ENCODE results near the gene EXOC3. TPM values are rescaled to one million over a fixed set of nuclear protein-coding genes. Genes with fewer than 3 reads are reported as not detected.
"Not testable (repeated sequence)": the region's sequence is repeated elsewhere in the genome, so short reads cannot be mapped to it uniquely, and the experiment has no call there.

Gene EXOC3
- total RNA-seq (2014; rRNA removed; shearing (Covaris generic); ENCODE audit: low replicate concordance) = 24.4 and 39.8 TPM in 2 replicates

DNA sequence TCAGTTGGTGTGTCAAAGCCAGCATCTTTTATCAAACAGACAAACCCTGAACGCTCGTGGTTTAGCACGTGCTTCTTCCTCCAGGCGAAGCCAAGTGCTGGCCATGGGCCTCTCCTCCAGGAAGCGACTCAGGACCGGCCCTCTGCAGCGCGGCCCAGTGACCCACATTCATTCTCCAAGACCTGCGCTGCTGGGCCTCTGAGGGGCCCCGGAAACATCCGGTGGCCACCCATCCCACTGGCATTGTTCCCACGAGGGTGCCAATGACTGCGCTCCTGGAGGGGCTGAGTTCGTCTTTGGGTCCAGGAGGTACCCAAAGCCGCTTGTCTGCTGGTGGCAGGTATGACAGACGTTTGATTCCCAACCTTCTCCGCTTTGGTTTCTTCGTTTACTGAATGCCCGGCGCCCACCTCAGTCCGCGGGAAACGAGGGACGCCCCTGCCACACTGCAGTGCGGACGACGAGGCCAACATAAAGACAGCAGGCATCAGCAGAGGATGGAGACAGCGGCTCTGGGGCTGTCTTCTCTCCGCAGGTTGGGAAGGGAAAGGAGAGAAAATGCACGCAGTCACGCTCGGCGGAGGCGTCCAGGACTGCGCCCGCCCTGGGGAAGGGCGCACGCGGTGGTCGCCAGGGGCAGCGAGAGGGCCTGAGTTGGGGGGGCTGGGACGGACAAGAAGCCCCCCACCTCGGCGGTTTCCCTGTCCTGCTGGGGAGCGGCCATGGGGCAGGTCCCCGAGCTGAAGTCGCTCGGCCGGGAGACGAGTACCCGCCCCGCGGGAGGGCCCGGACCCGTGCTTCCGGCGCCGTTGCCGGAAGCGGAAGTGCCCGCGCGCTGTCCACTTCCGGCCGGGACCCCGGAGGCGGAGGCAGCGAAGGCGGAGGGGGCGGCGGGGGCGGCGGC, at the start of gene EXOC3:
Gene EXOC3 (plus strand): TSS at position 842 of the 904 bp plus-strand sequence. CDS start 3,030 bp downstream, outside the sequence.
- no peaks in the 10 kb centered on the region for H3K9me2 ChIP-seq (replicated peaks; ENCODE audit: insufficient read depth, low read length)
- H3K9ac ChIP-seq (ENCODE audit: low read length) = peak within 1 kb of the TSS; percentile 94
- H3K36me3 ChIP-seq (ENCODE audit: insufficient read depth, low read length) = peaks cover 7% of the 10 kb centered on the region
- no peak within 1 kb of the TSS for H2AFZ ChIP-seq (ENCODE audit: low read length)
- H4K20me1 ChIP-seq (ENCODE audit: insufficient read depth, low read depth, low read length) = peaks cover 9% of the 10 kb centered on the region; the same call in 1 of the 2 replicates
- peak; percentile 94 for DNase-seq
- peak within 1 kb of the TSS; percentile 97 for H3K4me2 ChIP-seq (ENCODE audit: low read depth, low read length, poor library complexity, severe bottlenecking)
- H3K4me1 ChIP-seq (ENCODE audit: low read length) = peaks cover 39% of the 10 kb centered on the region
- H3K27me3 ChIP-seq (ENCODE audit: low read length) = no peaks in the 10 kb centered on the region
- H3K4me3 ChIP-seq (ENCODE audit: low read length) = peak within 1 kb of the TSS; percentile 99
- 0 out of 2 replicates have a peak within 1 kb of the TSS, but pooled peaks have one; percentile 28 for H3K27ac ChIP-seq (ENCODE audit: low read length)
- no peaks in the 10 kb centered on the region for H3K9me3 ChIP-seq (ENCODE audit: low read length)
- peaks cover 32% of the 10 kb centered on the region for H3K79me2 ChIP-seq (ENCODE audit: low read length)

DNA sequence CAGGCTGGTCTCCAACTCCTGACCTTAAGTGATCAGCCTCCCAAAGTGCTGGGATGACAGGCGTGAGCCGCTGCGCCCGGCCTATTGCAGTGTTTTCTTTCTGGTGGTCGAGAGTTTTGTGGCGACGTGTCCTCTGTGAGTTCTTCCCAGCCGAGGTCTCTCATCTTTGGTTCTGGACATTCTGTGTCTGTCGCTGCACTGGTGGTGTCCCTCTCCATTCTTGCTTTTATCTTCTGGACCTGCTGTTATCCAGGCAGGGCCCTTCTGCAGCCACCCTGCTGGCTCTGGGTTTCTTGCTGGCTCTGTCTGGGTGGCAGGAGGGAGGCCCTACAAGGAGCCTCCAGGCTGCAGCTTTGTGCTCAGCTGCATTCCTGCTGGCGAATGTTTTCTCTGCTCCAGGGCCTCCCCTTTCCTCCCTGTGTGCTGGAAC, 49.1 kb upstream of the EXOC3 start:
- Histone ChIP-seq H3K27me3 (ENCODE audit: low read length) (no peaks in the 10 kb centered on the region), H4K20me1 (ENCODE audit: insufficient read depth, low read depth, low read length) (0 out of 2 replicates have a peak, but pooled peaks cover under 1% of the 10 kb centered on the region), H3K79me2 (ENCODE audit: low read length) (no peaks in the 10 kb centered on the region), H3K27ac (ENCODE audit: low read length) (no peak overlapping the region), H3K4me2 (ENCODE audit: low read depth, low read length, poor library complexity, severe bottlenecking) (no peak overlapping the region), H3K9me2 (replicated peaks; ENCODE audit: insufficient read depth, low read length) (no peaks in the 10 kb centered on the region), H3K4me3 (ENCODE audit: low read length) (no peak overlapping the region), H3K36me3 (ENCODE audit: insufficient read depth, low read length) (no peaks in the 10 kb centered on the region), H3K4me1 (ENCODE audit: low read length) (peaks cover 2% of the 10 kb centered on the region), H2AFZ (ENCODE audit: low read length) (no peak overlapping the region), H3K9ac (ENCODE audit: low read length) (no peak overlapping the region), H3K9me3 (ENCODE audit: low read length) (no peaks in the 10 kb centered on the region)
- DNase-seq = no peak

DNA sequence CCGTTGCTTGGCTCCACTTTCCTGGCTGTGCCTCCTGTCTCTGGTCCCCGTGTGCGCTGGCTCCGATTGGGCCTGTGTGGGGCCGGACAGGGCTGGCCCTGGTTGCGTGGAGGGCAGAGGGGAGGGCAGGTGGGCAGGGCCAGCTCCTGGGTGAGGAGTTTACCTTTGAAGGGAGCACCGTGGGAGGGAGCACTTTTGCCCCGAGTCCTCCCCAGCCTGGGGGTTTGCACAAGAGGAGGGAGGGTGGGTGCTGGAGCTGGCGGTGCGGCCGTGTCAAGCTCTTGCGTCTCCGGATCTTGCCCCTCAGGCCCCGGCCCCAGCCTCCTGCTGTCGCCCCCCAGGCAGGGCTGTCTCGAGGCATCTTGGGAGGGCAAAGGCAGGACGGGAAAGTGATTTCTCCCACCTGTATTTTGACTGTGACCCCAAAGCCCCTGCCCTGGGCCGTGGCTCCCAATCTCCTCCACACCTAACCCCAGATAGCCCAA, 48.3 kb upstream of the EXOC3 start:
- no peak overlapping the region for H3K27ac ChIP-seq (ENCODE audit: low read length)
- no peaks in the 10 kb centered on the region for H3K27me3 ChIP-seq (ENCODE audit: low read length)
- peaks cover 11% of the 10 kb centered on the region for H3K4me1 ChIP-seq (ENCODE audit: low read length)
- no peaks in the 10 kb centered on the region for H3K36me3 ChIP-seq (ENCODE audit: insufficient read depth, low read length)
- no peak for DNase-seq
- H3K9me2 ChIP-seq (replicated peaks; ENCODE audit: insufficient read depth, low read length) = no peaks in the 10 kb centered on the region
- H3K79me2 ChIP-seq (ENCODE audit: low read length) = no peaks in the 10 kb centered on the region
- 0 out of 2 replicates have a peak, but pooled peaks cover 5% of the 10 kb centered on the region for H4K20me1 ChIP-seq (ENCODE audit: insufficient read depth, low read depth, low read length)
- no peaks in the 10 kb centered on the region for H3K9me3 ChIP-seq (ENCODE audit: low read length)
- H3K9ac ChIP-seq (ENCODE audit: low read length) = no peak overlapping the region
- no peak overlapping the region for H3K4me3 ChIP-seq (ENCODE audit: low read length)
- H2AFZ ChIP-seq (ENCODE audit: low read length) = no peak overlapping the region
- H3K4me2 ChIP-seq (ENCODE audit: low read depth, low read length, poor library complexity, severe bottlenecking) = no peak overlapping the region

DNA sequence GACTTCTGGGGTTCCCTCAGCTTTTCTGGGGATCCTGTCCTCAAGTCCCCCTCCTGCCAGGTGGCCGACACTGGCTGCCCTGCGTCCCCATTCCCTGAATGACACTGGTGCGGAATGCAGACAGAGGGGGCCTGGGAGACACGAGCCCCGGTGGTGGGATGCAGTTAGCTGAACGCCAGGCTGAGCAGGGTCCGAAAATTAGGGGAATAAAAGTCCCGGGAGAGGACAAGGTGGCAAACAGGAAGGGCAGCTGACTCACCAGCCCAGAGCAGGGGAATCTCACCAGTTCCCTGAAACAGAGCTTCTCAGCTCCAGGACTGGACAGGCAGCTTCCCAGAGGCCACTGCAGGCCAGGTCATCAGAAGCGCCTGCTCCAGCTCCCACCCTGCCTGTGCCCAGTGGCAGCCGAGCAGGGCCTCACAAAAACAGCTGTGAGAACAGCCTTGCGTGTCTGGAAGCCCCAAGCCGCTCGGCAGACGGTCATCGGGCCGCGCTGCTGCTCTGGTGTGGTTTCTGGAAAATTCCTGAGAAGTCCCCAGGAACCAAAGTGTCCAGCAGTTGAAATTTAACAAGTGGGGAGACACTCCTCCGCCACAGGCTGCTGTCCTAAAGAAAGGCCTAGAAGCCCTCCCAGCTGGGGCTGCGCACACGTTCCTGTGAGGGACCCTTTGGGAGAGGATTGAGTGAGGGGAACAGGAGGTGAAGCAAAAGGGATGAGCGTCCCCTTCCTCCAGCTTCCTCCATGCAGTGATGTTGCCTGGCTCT, 47.6 kb upstream of the EXOC3 start:
- no peaks in the 10 kb centered on the region for H3K9me3 ChIP-seq (ENCODE audit: low read length)
- H2AFZ ChIP-seq (ENCODE audit: low read length) = no peak overlapping the region
- H3K9me2 ChIP-seq (replicated peaks; ENCODE audit: insufficient read depth, low read length) = no peaks in the 10 kb centered on the region
- H3K79me2 ChIP-seq (ENCODE audit: low read length) = no peaks in the 10 kb centered on the region
- H3K27ac ChIP-seq (ENCODE audit: low read length) = no peak overlapping the region
- no peaks in the 10 kb centered on the region for H3K27me3 ChIP-seq (ENCODE audit: low read length)
- peaks cover 17% of the 10 kb centered on the region for H3K4me1 ChIP-seq (ENCODE audit: low read length)
- H3K4me2 ChIP-seq (ENCODE audit: low read depth, low read length, poor library complexity, severe bottlenecking) = no peak overlapping the region
- no peak overlapping the region for H3K4me3 ChIP-seq (ENCODE audit: low read length)
- peaks cover 5% of the 10 kb centered on the region; the same call in 1 of the 2 replicates for H4K20me1 ChIP-seq (ENCODE audit: insufficient read depth, low read depth, low read length)
- no peak overlapping the region for H3K9ac ChIP-seq (ENCODE audit: low read length)
- H3K36me3 ChIP-seq (ENCODE audit: insufficient read depth, low read length) = no peaks in the 10 kb centered on the region
- no peak for DNase-seq

DNA sequence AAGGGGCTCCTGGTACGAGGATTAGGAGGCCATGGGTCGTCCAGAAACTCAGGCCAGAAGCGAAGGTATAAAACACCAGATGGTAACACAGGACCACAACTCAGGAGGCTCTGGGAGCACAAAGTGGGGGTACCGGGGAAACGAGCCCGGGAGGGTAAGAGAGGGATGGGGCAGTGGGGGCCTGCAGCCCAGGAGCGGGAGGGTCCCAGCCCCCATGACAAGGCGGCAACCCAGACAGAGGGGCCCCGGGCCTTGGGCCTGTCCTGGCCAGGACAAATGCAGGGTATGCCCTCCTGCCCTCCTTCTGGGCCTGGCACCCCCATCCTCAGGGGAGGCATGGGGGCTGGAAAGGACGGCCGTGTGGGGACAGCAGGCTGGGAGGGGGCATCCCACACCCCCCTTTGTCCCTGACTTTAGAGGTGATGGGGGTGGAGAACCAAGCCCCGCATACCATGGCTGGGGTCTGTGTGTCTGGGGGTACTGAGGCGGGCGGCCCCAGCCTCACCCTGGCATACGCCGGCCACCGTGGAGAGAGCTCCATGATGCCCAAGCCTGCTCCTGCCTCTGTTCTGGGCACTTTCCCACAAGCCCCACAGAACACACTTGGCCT, 47.0 kb upstream of the EXOC3 start:
- Histone ChIP-seq H3K36me3 (ENCODE audit: insufficient read depth, low read length) (no peaks in the 10 kb centered on the region), H3K9ac (ENCODE audit: low read length) (no peak overlapping the region), H3K4me2 (ENCODE audit: low read depth, low read length, poor library complexity, severe bottlenecking) (no peak overlapping the region), H4K20me1 (ENCODE audit: insufficient read depth, low read depth, low read length) (peaks cover 5% of the 10 kb centered on the region; the same call in 1 of the 2 replicates), H3K27me3 (ENCODE audit: low read length) (no peaks in the 10 kb centered on the region), H3K4me1 (ENCODE audit: low read length) (peaks cover 18% of the 10 kb centered on the region), H3K79me2 (ENCODE audit: low read length) (no peaks in the 10 kb centered on the region), H3K9me3 (ENCODE audit: low read length) (no peaks in the 10 kb centered on the region), H3K9me2 (replicated peaks; ENCODE audit: insufficient read depth, low read length) (no peaks in the 10 kb centered on the region), H3K27ac (ENCODE audit: low read length) (no peak overlapping the region), H2AFZ (ENCODE audit: low read length) (no peak overlapping the region), H3K4me3 (ENCODE audit: low read length) (no peak overlapping the region)
- DNase-seq = no peak

DNA sequence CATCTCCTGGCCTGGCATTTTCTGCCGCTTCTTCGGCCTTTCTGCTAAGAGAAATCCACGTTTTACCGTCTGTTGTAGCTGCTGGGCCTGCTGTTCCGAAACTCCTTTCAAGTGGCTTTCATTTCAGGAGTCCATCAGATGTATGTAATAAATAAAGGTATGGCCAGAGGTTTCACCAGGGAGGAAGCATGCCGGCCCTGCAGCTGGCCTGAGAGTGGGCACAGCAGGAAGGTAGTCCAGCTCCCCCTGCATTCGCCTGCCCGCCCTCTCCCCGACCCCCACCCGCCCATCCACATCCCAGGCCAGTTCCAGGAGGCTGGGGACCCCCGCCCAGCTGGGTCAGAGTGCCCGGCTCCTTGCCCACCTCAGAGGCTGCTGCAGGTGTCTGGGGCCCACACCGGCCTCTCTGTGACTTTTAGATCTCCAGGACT, 46.4 kb upstream of the EXOC3 start:
- peaks cover 18% of the 10 kb centered on the region for H3K4me1 ChIP-seq (ENCODE audit: low read length)
- no peak overlapping the region for H3K4me2 ChIP-seq (ENCODE audit: low read depth, low read length, poor library complexity, severe bottlenecking)
- H3K79me2 ChIP-seq (ENCODE audit: low read length) = no peaks in the 10 kb centered on the region
- H3K9ac ChIP-seq (ENCODE audit: low read length) = no peak overlapping the region
- no peaks in the 10 kb centered on the region for H3K36me3 ChIP-seq (ENCODE audit: insufficient read depth, low read length)
- no peaks in the 10 kb centered on the region for H3K9me3 ChIP-seq (ENCODE audit: low read length)
- H4K20me1 ChIP-seq (ENCODE audit: insufficient read depth, low read depth, low read length) = peaks cover 5% of the 10 kb centered on the region; the same call in 1 of the 2 replicates
- no peak overlapping the region for H3K27ac ChIP-seq (ENCODE audit: low read length)
- no peak overlapping the region for H2AFZ ChIP-seq (ENCODE audit: low read length)
- no peak for DNase-seq
- H3K4me3 ChIP-seq (ENCODE audit: low read length) = no peak overlapping the region
- H3K9me2 ChIP-seq (replicated peaks; ENCODE audit: insufficient read depth, low read length) = no peaks in the 10 kb centered on the region
- H3K27me3 ChIP-seq (ENCODE audit: low read length) = no peaks in the 10 kb centered on the region

DNA sequence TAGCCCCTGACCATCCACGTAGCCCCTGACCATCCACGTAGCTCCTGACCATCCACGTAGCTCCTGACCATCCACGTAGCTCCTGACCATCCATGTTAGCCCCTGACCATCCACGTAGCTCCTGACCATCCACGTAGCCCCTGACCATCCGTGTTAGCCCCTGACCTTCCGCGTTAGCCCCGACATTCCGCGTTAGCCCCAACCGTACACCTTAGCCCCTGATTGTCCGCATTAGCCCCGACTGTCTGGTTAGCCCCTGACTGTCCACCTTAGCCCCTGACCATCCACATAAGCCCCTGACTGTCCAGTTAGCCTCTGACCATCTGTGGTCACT, 44.9 kb upstream of the EXOC3 start:
- not testable (repeated sequence) for H3K9me2 ChIP-seq (replicated peaks; ENCODE audit: insufficient read depth, low read length); H3K27ac ChIP-seq (ENCODE audit: low read length); H4K20me1 ChIP-seq (ENCODE audit: insufficient read depth, low read depth, low read length); H3K27me3 ChIP-seq (ENCODE audit: low read length); H2AFZ ChIP-seq (ENCODE audit: low read length); H3K4me2 ChIP-seq (ENCODE audit: low read depth, low read length, poor library complexity, severe bottlenecking); H3K79me2 ChIP-seq (ENCODE audit: low read length); H3K9me3 ChIP-seq (ENCODE audit: low read length); H3K9ac ChIP-seq (ENCODE audit: low read length); H3K4me3 ChIP-seq (ENCODE audit: low read length); H3K36me3 ChIP-seq (ENCODE audit: insufficient read depth, low read length); DNase-seq
- H3K4me1 ChIP-seq (ENCODE audit: low read length) = peaks cover 23% of the 10 kb centered on the region

Measured in Karpas-422 (cell line).